GM18511 (cell line): Measurements from ENCODE around the gene USP2.

ENCODE experiments used
- ATAC-seq: cut with Tn5 transposase; IDR thresholded peaks from one replicate; pipeline ENCODE4 v1.9.1; 2021; ENCODE audit warnings: mild to moderate bottlenecking, moderate library complexity; ENCODE audit not compliant: unreplicated experiment

The USP2 gene

DNA sequence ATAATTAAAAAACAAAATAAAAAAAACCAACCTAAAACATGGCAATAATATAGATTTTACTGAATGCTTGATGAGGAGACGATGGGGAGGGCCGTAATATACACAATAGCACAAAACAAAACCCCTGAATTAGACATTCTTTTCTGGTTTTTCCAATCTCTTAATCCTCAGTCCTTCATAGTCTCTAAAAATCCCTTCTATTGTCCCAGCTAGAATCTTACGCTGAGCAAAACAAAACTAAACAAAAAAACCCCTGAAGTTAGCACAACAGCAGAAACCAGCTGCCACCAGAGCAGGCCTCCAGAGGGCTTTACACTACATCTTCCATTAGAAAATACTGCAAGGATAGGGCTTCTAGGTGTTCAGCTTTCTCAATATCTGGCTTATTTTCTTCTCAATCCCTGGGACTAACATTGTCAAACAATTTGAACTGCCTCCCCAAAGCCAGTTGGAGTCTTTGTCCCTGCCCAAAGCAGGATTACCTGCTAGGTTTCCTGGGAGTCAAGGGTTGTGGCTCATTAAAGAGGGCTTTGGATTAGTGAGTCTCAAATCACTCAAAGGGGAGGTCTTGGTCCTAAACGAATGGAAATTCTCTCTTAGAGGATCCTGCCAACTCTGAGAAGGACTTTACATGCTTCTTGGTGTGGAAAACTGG is 49.3 kb downstream of the USP2 start:
- no peak for ATAC-seq

- no peak for ATAC-seq
Observed at GRCh38 chr11:119330237-119330636, 51.3 kb downstream of the USP2 start.

- no peak for ATAC-seq
Observed at GRCh38 chr11:119329320-119329719, 52.2 kb downstream of the USP2 start.

DNA sequence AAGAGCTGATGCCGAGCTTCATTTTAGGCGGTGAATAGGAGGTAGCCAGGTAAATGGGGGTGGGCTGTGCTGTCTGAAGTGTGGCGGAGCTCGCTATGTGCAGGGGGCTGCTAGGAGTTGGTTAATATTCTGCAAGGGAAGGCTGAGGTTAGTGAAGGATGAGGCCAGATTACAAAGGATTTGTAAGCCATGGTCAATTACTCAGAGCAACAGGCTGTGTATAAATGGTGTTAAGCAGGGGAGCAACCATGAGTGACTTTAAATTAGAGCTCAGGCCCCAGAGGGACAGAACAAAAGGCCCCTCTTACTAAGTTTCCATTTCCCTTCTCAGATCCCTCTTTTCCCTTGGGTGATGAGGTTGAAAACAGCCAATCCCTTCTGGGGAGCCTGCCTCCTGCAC is 57.3 kb downstream of the USP2 start:
- ATAC-seq, result no peak

DNA sequence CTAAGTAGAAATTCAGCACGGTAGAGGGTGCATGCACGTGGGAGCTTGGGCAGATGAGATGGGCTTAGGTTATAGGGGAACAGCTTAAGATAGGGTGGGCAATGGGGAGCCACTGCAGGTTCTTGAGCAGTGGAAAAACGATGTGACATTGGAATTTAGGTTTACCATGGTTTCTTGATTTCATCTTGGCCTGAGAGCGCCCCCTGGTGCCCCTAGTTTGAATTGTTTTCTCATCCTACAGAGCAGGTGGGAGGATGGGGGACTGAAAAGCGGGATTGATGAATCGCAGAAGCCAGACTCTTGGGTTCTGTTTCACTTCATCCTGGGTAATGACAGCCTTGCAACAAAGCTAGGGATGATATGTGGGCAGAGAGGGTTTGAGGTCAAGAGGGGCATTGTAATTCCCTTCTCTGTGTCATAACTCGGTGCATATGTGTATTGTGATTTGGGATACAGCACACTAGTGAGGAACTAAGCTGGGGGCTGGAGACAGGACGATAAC is 57.9 kb downstream of the USP2 start:
- ATAC-seq, result no peak

- ATAC-seq, result no peak
Observed at GRCh38 chr11:119322921-119323531, 58.5 kb downstream of the USP2 start.

- ATAC-seq, result no peak
Observed at GRCh38 chr11:119322360-119322739, 59.1 kb downstream of the USP2 start.

DNA sequence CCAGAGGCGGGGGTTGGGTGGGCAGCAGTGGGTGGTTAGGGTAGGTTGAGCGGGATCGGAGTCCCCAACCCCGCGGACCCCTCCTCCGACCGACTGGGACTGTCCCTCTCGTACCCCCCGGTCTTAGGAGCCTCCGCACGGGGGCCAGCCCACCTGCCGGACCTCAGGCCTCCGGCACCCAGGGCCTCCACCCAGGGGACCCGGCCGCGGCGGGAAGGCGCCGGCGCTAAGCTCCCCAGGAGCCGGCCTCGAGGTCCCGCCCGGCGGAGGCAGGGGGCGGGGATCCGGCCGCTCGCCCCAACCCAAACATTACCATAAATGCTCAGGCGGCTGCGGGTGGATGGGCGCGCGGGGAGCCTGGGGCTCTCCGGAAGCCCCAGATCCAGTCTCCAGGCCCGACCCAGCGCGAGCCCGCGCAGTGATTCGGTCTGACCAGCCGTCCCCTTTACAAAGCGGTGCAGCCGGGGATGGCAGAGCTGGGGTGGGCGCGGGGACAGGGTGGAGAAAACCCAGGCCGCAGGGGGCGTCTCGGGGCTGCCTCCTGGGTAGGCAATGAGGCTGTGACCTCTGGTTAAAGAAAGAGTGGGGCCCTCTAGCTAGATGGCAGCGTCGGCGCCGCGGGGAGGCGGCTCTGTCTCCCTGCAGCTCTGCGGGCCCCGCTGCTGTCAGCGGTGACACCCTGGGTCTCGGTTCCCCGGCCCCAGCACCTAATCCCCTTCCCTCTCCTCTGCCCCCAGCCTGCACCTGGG is 60.5 kb downstream of the USP2 start:
- peak; percentile 63 for ATAC-seq

DNA sequence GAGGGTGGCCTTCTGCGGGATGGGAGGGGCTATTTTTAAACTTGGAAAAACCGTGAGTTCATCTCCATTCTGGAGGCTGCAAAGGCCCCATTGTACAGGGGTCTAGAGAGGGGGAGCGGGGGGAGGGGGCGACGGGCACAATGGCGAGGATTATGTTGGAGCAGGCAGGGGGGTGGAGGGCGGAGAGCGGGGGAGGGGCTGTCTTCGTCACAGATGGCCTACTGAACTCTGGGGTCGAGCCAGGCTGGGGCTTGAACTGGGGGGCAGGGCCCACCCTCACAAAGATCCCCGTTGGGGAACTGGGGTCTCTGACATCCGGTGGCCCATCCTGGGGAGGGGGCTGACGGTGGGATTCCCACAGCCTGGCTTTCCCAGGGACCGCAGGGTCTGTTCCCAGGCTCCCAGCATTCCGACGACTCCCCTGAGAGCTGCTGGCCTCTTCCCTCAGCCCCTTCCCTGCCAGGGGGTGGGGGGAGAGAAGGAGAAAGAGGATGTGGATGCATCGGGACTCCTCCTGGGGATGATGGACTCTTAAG is 61.2 kb downstream of the USP2 start:
- no peak for ATAC-seq

GRCh38 chr11:119319700-119320239 is 61.7 kb downstream of the USP2 start:
- ATAC-seq, result no peak

GRCh38 chr11:119319136-119319699 is 62.3 kb downstream of the USP2 start:
- no peak for ATAC-seq

DNA sequence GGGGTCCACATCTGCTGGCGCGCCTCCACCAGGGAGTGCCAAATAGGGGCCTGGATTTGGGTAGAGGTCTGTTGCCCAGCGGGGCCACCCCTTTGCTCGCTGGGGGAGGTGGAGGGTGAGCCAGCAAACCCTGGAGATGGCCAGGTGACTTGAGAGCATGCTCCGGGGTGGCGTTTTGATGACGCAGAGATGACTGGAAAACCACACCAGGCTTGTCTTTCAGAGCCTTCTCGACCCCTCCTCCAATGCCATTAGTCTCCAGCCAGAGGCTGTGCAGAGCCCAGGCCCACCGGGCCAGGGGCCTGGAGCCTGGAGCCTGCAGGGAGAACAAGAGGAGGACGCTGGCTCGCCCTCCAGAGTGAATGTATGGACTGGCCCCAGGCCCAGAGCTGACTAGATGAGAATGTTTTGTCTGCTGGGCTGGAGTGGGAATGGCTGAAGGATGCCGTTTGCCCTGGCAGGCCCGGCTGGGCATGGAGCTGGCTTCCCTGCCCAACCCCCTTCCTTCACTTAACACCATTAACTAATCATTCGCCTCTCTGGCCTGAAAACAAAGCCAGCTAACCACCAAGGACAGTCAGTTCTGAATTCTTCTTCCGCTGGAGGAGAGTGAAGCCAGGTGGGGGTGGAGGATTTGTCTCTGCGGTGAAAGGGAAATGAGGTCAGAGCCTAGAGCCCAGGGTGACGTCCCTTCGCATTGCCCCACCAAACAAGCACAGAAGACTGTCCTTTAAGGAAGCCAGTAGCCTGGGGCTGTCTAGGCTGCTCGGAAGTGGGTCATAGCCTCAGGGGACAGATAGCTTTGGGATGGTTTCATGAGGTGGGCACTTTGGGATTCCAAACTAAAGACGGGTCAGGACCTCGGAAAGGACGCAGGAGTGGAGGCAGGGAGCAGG is 63.0 kb downstream of the USP2 start:
- ATAC-seq, result no peak

GRCh38 chr11:119317592-119318239 is 63.8 kb downstream of the USP2 start:
- ATAC-seq, result no peak

- ATAC-seq, result no peak
Observed at GRCh38 chr11:119316729-119317591, 64.5 kb downstream of the USP2 start, which contains the start of gene MCAM. Gene MCAM, minus strand, starts transcription at chr11:119317130. Its CDS starts 29 bp downstream, at chr11:119317101.

DNA sequence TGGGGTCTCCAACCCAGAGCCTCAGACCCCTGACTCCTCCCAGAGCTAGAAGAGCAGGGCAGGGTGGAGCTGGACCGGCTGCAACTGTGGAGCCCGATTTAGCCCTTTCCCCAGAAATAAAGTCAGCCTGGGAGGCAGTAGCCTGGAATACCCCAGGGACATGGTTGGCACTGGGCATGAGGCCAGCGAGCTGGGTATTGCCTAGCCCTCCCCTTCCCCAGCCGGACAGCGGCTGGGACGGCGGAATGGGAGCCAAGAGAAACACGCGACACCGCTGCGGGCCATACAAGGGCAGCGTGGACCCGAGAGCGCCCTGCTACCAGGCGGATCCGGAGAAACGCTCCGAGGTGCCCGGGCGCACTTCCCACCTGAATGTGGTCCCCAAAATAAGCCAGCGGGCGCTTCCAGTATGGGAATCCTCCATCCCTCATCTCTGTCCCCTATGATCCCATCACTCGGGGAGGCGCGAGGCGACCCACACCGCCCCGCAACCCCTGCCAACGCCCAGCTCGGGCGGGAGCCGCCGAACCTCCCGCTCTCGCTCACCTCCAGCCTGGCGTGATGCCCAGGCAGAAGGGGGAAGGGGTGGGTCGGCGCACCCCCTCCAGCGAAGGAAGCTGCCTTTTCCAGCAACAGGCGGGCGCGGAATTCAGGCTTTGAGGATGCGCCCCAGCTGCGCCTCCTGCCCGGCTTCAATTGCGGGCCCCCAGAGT is 65.3 kb downstream of the USP2 start:
- no peak for ATAC-seq

- no peak for ATAC-seq
Observed at GRCh38 chr11:119315131-119316015, 66.1 kb downstream of the USP2 start.

- no peak for ATAC-seq
Observed at GRCh38 chr11:119314726-119315125, 66.8 kb downstream of the USP2 start.
